Activated CD8-positive, alpha-beta memory T cell treated with anti-CD3 and anti-CD28 coated beads, Interleukin-2, amount 50 U/mL, for 4 hours (primary cell): ENCODE results near the gene NUDCD2.
"Not testable (repeated sequence)": the region's sequence is repeated elsewhere in the genome, so short reads cannot be mapped to it uniquely, and the experiment has no call there.

Experiments used
- DNase-seq: peaks from one replicate; pipeline ENCODE4 v3.0.0-alpha.2; 2020

NUDCD2 gene

DNA sequence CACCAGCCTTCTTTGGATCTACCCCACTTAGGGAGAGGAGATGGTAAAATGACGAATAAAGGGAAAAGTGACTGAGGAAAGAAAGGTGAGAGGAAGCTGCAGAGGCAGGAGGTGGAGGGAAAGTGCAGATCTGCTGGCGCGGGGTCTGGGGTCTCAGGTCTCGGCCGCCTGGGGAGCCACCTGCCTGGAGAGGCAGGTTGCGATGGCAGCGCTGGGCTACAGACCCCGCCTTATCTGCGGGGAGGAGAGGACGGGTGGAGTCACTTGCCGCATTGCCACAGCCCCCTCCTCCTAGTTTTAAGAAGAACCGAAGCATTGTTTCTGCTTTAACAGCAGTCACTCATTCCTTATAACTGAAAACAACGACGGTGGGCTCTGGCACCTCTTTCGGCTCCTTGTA, 44.2 kb downstream of the NUDCD2 start:
- DNase-seq = not testable (repeated sequence)

DNA sequence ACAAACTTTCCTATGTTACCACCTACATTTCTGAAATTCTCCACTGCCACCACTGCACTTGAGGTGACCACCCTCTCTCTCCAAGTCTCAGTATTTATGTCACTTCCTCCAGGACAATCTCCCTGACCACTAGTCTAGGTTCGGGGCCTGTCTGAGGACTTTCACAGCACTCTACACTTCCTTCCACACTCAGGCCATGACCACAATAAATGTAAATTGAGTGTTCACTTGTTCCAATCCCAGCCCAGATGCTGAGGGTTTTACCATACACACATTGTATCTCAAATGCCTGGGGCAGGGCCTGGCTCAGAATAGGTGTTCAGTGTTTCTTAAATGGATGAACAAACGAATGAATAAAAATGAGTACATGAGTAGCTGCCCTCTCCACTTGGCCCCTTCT, 49.4 kb downstream of the NUDCD2 start:
- DNase-seq = no peak

DNA sequence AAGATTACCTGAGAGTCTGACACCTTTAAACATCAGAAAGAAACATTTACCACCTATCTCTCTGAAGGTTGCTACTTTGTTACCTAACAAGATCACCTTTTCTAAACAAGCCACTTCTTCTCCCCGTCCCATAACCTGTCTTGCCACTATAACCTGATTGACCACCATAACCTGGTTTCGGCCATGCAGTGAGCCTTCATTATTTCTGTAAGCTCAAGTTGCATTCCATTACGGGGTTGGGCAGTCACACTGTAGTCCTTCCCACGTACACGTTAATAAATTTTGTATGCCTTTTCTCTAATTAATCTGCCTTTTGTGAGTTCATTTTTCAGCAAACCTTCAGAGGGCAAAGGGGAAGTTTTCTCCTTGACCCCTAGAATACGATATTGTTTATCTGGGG, 50.5 kb downstream of the NUDCD2 start:
- no peak for DNase-seq

- DNase-seq = peak; percentile 55
These were observed 51.5 kb downstream of the NUDCD2 start for GRCh38 chr5:163408311-163408923.

GRCh38 chr5:163407034-163407655, 52.8 kb downstream of the NUDCD2 start:
- DNase-seq = no peak

GRCh38 chr5:163404364-163405173, 55.3 kb downstream of the NUDCD2 start:
- DNase-seq = no peak

DNA sequence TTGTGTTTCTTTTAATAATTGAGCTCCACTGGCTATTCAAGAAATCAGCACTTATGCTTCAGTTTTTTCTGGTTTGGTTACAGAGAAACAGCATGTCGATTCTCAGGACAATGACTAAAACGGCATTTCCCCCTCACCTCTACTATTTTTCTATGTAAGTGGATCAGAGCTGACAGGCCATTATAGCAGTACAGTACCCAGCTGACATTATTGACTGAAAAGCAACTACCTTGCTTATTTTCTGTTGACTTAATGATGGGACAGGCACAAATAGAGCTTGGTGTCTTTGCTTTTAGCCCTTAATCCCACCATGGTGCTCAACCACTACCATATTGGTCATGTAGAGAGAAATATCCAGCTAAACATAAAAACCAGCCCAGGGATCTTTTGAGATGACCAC, 57.9 kb downstream of the NUDCD2 start:
- DNase-seq = no peak

GRCh38 chr5:163401271-163401670, 58.6 kb downstream of the NUDCD2 start:
- no peak for DNase-seq

GRCh38 chr5:163399923-163400322, 60.0 kb downstream of the NUDCD2 start:
- no peak for DNase-seq

GRCh38 chr5:163397354-163397753, 62.5 kb downstream of the NUDCD2 start:
- DNase-seq = no peak

DNA sequence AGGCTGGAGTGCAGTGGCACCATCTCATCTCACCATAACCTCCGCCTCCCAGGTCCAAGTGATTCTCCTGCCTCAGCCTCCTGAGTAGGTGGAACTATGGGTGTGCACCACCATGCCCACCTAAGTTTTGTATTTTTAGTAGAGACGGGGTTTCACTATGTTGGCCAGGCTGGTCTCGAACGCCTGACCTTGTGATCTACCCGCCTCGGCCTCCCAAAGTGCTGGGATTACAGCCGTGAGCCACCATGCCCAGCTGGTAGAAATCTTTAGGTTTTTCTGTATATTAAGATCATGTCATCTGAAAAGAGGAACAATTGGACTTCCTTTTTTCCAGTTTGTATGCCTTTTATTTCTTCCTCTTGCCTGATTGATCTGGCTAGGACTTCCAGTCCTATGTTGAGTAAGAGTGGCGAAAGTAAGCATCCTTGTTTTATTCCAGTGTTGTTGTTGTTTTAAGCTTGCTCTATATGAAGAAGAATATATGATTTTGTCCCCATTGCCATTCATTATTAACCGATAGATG, 63.0 kb downstream of the NUDCD2 start:
- not testable (repeated sequence) for DNase-seq
